Measurements from ENCODE around the gene ITGA1. TPM values are rescaled to one million over a fixed set of nuclear protein-coding genes. Genes with fewer than 3 reads are reported as not detected.

The ITGA1 gene
- total and polyA plus RNA-seq, 2 of the 13 experiments (the other 11 are each of a cell fraction or from before 2014, with no cell fraction given): 23.1 to 28.6 TPM

DNA sequence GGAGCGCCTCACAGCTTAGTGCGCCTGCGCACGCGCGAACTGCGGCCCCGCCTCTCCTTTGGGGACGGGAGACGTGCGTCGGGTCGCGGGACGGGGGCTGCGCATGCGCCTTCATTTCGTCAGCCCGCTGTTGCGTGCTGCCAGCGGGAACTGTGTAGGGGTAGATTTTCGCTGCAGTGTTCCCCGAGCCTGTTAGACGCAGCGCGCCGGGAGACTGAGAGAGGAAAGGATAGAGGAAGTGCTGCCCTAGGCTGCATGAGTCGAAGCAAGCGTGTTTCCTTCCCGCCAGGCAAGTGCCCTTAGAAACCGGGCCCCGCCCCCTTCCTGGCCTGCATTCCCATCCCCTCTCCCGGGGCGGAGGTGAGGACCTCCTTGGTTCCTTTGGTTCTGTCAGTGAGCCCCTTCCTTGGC lies 12.3 kb downstream of the ITGA1 start (continued):
- TF ChIP-seq, protein P1, sequence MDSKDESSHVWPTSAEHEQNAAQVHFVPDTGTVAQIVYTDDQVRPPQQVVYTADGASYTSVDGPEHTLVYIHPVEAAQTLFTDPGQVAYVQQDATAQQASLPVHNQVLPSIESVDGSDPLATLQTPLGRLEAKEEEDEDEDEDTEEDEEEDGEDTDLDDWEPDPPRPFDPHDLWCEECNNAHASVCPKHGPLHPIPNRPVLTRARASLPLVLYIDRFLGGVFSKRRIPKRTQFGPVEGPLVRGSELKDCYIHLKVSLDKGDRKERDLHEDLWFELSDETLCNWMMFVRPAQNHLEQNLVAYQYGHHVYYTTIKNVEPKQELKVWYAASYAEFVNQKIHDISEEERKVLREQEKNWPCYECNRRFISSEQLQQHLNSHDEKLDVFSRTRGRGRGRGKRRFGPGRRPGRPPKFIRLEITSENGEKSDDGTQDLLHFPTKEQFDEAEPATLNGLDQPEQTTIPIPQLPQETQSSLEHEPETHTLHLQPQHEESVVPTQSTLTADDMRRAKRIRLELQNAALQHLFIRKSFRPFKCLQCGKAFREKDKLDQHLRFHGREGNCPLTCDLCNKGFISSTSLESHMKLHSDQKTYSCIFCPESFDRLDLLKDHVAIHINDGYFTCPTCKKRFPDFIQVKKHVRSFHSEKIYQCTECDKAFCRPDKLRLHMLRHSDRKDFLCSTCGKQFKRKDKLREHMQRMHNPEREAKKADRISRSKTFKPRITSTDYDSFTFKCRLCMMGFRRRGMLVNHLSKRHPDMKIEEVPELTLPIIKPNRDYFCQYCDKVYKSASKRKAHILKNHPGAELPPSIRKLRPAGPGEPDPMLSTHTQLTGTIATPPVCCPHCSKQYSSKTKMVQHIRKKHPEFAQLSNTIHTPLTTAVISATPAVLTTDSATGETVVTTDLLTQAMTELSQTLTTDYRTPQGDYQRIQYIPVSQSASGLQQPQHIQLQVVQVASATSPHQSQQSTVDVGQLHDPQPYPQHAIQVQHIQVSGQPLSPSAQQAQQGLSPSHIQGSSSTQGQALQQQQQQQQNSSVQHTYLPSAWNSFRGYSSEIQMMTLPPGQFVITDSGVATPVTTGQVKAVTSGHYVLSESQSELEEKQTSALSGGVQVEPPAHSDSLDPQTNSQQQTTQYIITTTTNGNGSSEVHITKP (CRISPR knock-in tag; IDR thresholded peaks at IDR 0.05; ENCODE audit: low read depth): 0 out of 2 replicates have a peak, but pooled peaks have one; percentile 48
- no peak for TF ChIP-seq RCOR2 (CRISPR knock-in tag; IDR thresholded peaks at IDR 0.05)
- no peak for TF ChIP-seq ZNF737 (CRISPR knock-in tag; IDR thresholded peaks at IDR 0.05; ENCODE audit: borderline replicate concordance)
- peak; percentile 59; the same call in 1 of the 2 replicates for TF ChIP-seq SMAD1 (CRISPR knock-in tag; IDR thresholded peaks at IDR 0.05; ENCODE audit: borderline replicate concordance, low read depth)
- no peak for TF ChIP-seq MTF2 (CRISPR knock-in tag; IDR thresholded peaks at IDR 0.05; ENCODE audit: borderline replicate concordance)
- no peak for TF ChIP-seq ZNF431 (CRISPR knock-in tag; IDR thresholded peaks at IDR 0.05; ENCODE audit: borderline replicate concordance, low read depth)
- TF ChIP-seq NFKB2 (CRISPR knock-in tag; IDR thresholded peaks at IDR 0.05; ENCODE audit: borderline replicate concordance): no peak; the same call in 1 of the 2 replicates
- TF ChIP-seq HNF4G (IDR thresholded peaks at IDR 0.05; ENCODE audit: borderline replicate concordance, low read depth, low read length): no peak
- TF ChIP-seq HNF4G (CRISPR knock-in tag; IDR thresholded peaks at IDR 0.05; ENCODE audit: borderline replicate concordance, low read depth): peak; percentile 47; the same call in 1 of the 2 replicates
- TF ChIP-seq, protein P2, sequence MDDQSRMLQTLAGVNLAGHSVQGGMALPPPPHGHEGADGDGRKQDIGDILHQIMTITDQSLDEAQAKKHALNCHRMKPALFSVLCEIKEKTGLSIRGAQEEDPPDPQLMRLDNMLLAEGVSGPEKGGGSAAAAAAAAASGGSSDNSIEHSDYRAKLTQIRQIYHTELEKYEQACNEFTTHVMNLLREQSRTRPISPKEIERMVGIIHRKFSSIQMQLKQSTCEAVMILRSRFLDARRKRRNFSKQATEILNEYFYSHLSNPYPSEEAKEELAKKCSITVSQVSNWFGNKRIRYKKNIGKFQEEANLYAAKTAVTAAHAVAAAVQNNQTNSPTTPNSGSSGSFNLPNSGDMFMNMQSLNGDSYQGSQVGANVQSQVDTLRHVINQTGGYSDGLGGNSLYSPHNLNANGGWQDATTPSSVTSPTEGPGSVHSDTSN (CRISPR knock-in tag; IDR thresholded peaks at IDR 0.05; ENCODE audit: borderline replicate concordance): no peak; the same call in 1 of the 2 replicates
- TF ChIP-seq FOSL2 (CRISPR knock-in tag; IDR thresholded peaks at IDR 0.05): no peak
- no peak for TF ChIP-seq ZNF7 (CRISPR knock-in tag; IDR thresholded peaks at IDR 0.05)
- no peak for TF ChIP-seq HNRNPK (IDR thresholded peaks at IDR 0.05; ENCODE audit: low read depth, low read length, poor library complexity, severe bottlenecking)
- TF ChIP-seq ARHGAP35 (CRISPR knock-in tag; IDR thresholded peaks at IDR 0.05; ENCODE audit: borderline replicate concordance): no peak
- TF ChIP-seq ZNF878 (CRISPR knock-in tag; IDR thresholded peaks at IDR 0.05): no peak
- no peak for TF ChIP-seq MLLT10 (CRISPR knock-in tag; IDR thresholded peaks at IDR 0.05)
- TF ChIP-seq SP140L (CRISPR knock-in tag; IDR thresholded peaks at IDR 0.05; ENCODE audit: borderline replicate concordance): no peak
- no peak for TF ChIP-seq ZC3H4 (CRISPR knock-in tag; IDR thresholded peaks at IDR 0.05; ENCODE audit: borderline replicate concordance)
- TF ChIP-seq FOSL1 (CRISPR knock-in tag; IDR thresholded peaks at IDR 0.05; ENCODE audit: borderline replicate concordance): no peak
- no peak for TF ChIP-seq ZSCAN22 (CRISPR knock-in tag; IDR thresholded peaks at IDR 0.05)
- TF ChIP-seq SMARCE1 (IDR thresholded peaks at IDR 0.05; ENCODE audit: borderline replicate concordance): no peak
- TF ChIP-seq, protein P3, sequence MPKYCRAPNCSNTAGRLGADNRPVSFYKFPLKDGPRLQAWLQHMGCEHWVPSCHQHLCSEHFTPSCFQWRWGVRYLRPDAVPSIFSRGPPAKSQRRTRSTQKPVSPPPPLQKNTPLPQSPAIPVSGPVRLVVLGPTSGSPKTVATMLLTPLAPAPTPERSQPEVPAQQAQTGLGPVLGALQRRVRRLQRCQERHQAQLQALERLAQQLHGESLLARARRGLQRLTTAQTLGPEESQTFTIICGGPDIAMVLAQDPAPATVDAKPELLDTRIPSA (CRISPR knock-in tag; IDR thresholded peaks at IDR 0.05; ENCODE audit: borderline replicate concordance): peak; percentile 89; the same call in 1 of the 2 replicates
- TF ChIP-seq, protein P4, sequence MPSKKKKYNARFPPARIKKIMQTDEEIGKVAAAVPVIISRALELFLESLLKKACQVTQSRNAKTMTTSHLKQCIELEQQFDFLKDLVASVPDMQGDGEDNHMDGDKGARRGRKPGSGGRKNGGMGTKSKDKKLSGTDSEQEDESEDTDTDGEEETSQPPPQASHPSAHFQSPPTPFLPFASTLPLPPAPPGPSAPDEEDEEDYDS (CRISPR knock-in tag; IDR thresholded peaks at IDR 0.05): peak; percentile 82
- TF ChIP-seq, protein P5, sequence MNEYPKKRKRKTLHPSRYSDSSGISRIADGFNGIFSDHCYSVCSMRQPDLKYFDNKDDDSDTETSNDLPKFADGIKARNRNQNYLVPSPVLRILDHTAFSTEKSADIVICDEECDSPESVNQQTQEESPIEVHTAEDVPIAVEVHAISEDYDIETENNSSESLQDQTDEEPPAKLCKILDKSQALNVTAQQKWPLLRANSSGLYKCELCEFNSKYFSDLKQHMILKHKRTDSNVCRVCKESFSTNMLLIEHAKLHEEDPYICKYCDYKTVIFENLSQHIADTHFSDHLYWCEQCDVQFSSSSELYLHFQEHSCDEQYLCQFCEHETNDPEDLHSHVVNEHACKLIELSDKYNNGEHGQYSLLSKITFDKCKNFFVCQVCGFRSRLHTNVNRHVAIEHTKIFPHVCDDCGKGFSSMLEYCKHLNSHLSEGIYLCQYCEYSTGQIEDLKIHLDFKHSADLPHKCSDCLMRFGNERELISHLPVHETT (CRISPR knock-in tag; conservative IDR thresholded peaks at IDR 0.05): no peak; the same call in 1 of the 2 replicates

Measured in HepG2 (cell line).